PFSK-1 (cell line): ENCODE measurements around the gene STK11.

ENCODE experiments used
- FOXP2 ChIP-seq: optimal IDR thresholded peaks from 2 replicates; pipeline ENCODE3; 2011; ENCODE audit warnings: borderline replicate concordance, control low read depth, inconsistent platforms; ENCODE audit not compliant: insufficient read depth; ENCODE audit errors: extremely low read length, extremely low read depth
- POLR2AphosphoS5 ChIP-seq: IDR thresholded peaks from 2 replicates; pipeline ENCODE4 v1.6.1; 2012; ENCODE audit warnings: low read depth, mild to moderate bottlenecking, control low read depth, low read length, moderate library complexity
- SIN3A ChIP-seq: IDR thresholded peaks from 2 replicates; pipeline ENCODE4 v1.6.1; 2012; ENCODE audit warnings: mild to moderate bottlenecking, low read length, moderate library complexity, borderline replicate concordance; ENCODE audit not compliant: insufficient read depth
- TAF1 ChIP-seq: IDR thresholded peaks from 2 replicates; pipeline ENCODE4 v1.6.1; 2012; ENCODE audit warnings: low read length, control low read depth, borderline replicate concordance; ENCODE audit not compliant: insufficient read depth

DNA sequence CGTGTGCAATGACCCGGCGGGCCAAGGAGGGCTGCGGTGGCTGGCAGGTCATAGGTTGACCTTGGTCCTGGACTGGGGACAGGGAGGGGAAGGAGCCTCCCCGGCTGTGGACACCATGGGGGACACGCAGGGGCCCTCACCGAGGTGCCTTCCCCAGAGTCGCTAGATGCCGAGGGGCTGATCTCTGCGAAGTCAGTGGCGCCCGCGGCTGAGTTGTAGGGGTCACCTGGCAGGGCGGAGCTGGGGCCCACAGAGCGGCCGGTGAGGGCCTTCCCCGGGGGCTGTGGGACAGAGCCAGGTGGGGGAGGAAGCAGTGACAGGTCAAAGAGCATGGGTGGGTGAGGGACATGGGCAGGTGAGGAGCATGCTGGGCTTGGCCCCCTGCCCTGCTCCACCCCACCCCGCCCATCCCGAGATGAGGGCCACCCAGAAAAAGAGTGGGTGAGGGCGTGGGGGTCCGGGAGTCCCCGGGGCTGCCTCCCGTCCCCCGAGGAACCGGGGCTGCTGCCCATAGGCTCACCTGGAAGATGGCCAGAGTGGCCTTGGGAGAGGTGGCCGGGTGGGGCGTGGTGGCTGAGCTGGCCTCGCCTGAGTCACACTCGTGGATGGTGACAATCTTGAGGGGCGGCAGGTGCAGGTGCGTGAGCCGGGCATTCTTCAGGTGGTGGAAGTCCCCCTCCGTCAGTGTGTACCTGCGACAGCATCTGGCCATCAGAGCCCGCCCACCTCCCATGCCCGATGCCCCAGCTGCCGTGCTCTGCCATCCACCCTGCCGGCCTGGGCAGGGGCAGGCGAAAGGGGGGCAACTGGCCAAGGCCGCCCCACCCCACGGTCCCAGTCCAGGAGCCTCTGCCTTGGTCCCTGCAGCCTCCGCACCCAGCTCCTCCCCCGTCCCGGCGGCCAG lies 28.7 kb downstream of the STK11 start:
- no peak for TF ChIP-seq SIN3A
- no peak for TF ChIP-seq POLR2AphosphoS5
- no peak for TF ChIP-seq TAF1
- TF ChIP-seq FOXP2: no peak
